ELR (cell line): ENCODE results near the gene TIAM2.
A peak's percentile ranks its signal among the peaks of the same experiment; 100 is the strongest.
"Not testable (repeated sequence)": the region's sequence is repeated elsewhere in the genome, so short reads cannot be mapped to it uniquely, and the experiment has no call there.

Experiments used
- DNase-seq: peaks from one replicate; pipeline ENCODE4 v3.0.0-alpha.2; 2015; ENCODE audit warnings: low read depth

Gene TIAM2

GRCh38 chr6:155200012-155200411, 204.9 kb downstream of the TIAM2 start:
- peak; percentile 68 for DNase-seq

DNA sequence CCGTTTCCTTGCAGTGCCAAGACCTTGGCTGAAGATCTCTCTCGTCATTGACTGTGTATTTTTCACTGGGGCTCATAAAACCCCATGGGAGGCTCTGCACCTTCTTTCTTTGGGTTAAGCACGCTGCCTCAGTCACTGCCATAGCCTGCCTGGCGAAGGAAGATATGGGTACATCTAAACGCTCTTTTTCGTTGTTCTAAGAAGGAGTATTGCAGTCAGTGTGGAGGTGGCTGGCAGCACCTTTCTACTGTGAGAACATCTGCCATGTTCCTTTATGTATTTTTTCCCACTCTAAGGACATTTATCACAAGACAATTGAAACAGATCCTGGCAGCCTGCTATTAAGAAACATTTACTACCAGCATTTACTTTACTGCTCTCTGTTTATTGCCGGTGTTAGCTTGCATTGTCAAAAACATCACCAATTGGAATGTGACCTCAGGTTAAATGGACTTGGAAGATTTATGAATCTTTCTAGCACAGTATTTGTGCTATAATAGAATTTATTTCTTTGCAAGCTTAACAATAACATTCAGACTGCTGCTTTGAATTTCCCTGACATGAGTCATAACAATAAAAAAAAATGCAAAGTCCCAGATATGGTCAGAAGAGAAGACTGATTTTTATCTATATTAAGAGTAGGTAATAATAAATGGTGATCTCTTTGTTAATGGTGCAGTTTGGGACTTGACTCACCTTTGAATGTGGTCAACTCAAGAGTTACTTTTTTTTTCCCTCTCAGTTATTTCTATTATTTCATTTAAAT, 206.5 kb downstream of the TIAM2 start:
- peak; percentile 92 for DNase-seq

DNA sequence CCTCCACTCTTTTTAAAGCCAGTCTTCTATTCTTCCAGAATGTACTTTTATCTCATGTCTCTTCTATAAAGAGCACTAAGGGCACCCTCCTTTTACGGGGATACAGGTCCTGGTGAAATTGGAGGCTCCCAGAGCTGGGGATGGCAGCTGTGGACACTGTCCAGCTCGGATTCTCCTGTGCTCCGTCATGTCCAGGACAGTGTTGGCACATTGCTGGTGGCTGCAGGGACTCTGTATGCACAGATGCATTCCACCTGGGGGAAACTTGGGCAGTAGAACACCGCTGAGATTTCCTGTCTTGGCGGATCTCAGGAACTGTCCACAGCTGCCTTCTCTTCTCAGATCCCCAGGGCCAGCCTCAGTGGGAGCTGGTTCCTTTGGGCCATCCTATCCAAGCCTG, 212.1 kb downstream of the TIAM2 start:
- DNase-seq = no peak

DNA sequence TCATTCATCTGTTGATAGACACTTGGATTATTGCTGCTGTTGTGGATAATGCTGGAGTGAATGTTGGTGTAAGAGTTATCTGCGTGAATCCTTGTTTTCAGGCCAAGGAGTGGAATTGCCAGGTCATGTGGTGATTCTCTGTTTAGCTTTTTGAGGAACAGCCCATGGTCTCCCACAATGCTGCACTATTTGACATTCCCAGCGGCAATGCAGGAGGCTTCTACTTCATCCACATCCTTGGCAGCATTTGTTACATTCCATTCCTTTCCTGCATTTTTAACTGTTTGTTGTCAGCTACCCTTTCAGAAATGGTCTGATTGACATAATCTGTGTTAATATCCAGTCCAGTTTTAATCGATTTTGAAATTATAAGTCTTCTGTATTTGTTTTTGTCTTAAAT, 217.0 kb downstream of the TIAM2 start:
- DNase-seq = no peak

DNA sequence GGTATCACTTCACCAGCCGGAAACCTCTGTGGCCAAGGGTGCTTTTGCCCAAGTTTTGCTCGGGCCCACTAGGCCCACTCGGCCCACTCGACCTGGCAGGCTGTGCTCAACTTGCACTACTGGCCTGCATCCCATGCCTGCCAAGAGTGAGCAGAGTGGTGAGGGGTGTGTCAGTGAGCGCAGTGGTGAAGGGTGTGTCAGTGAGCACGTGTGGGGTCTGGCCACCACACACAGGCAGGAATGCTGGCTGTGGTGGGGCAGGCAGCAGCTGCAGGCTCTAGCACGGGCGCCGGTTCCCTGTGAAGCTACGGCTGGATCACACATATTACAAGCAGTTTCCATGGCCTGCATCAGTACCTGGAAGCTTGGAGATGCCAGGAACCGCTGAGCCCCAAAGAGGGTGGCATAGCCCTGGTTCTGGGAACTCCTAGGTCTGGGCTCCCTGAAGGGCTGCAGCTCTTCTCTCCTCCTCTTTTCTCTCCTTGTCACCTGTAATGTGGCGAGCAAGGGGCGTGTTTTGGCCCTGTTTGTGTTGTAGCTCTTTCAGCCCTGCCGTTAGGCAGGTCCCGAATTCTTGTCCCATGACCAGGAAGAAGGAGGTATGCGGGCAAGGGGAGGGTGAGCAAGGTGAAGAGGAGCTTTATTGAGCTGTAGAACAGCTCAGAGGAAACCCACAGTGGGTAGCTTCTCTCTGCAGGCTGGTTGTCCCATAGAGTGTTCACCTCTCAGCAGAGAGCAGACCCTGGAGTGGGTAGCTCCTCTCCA, 217.7 kb downstream of the TIAM2 start:
- DNase-seq = no peak

GRCh38 chr6:155213611-155214372, 218.7 kb downstream of the TIAM2 start:
- no peak for DNase-seq

GRCh38 chr6:155215906-155216305, 220.8 kb downstream of the TIAM2 start:
- no peak for DNase-seq

DNA sequence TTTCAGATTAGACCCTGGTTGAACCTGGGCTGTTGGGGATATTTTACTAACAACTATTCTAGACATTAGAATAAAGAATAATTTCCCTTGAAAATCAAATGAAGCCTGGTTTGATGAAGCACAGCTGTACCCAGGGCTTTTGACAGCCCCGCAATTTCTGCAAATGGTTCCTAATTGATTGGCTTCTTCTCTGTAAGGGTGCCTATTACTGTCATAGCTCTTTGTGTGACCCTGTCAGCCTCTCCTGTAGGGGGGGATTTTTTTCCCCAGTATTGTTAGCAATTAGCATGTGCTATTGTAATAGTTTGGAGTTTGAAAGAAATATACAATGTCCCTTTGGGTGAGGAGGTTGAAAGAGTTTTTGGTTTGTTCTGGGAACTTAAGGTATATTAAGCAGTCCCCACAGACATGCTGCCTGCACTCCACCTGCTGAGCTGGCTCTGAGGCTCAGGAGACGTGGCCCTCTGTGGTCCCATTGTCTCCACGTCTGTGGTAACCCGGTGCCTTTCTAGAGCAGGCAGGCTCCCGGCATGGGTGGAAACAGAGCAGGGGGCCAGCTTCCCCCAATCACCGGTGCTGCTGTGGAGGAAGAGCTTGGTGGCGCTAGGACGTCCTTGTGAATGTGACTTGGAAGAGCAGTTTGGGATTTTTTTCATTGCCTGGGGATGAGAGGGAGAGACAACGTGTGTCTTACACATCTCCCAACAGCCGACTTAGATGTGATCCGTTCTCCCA, 221.4 kb downstream of the TIAM2 start:
- DNase-seq = no peak

- not testable (repeated sequence) for DNase-seq
These were observed 223.6 kb downstream of the TIAM2 start for GRCh38 chr6:155218711-155219110.

GRCh38 chr6:155219299-155219698, 224.2 kb downstream of the TIAM2 start:
- DNase-seq = no peak

DNA sequence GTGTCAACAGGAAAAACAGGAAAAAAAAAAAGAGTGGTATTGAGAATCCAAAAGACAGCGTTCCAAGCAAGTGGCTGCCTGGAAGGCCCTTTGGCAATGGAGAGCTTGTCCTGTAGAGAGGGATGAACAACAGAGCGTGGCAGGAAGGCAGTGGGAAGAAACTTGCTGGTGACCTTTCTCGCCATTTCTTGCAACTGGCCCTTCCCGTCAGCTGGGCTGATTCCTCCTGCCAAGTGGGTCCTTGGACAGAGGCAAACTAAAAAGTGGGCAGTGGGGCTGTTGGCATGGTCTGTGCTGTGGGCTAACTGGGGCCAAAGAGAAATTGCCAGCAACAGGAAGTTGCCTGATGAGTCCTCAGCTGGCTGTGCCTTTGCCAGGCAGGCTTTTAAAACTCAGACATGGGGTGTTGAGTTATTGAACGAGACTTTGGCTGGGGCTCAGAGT, 224.8 kb downstream of the TIAM2 start:
- no peak for DNase-seq

DNA sequence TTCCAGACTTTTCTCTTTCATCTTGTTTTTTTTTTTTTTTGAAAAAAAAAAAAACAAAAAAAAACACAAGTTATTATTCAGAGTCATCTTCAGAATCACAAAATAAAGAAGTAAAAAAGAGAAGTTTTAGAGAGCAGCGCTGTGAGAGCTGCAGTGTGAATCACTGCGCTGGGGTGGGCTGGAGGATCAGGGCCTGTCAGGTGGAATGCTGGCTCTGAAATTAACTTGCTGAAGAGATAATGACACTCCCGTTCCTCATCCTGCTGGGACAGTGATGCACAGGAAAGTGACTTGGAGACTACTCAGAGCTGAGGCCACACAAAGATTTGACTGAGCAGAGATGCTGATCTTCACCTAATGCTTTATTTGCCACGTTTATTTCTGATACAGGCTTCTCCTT, 226.0 kb downstream of the TIAM2 start:
- DNase-seq = no peak

- no peak for DNase-seq
These were observed 227.4 kb downstream of the TIAM2 start for GRCh38 chr6:155222506-155222905.

DNA sequence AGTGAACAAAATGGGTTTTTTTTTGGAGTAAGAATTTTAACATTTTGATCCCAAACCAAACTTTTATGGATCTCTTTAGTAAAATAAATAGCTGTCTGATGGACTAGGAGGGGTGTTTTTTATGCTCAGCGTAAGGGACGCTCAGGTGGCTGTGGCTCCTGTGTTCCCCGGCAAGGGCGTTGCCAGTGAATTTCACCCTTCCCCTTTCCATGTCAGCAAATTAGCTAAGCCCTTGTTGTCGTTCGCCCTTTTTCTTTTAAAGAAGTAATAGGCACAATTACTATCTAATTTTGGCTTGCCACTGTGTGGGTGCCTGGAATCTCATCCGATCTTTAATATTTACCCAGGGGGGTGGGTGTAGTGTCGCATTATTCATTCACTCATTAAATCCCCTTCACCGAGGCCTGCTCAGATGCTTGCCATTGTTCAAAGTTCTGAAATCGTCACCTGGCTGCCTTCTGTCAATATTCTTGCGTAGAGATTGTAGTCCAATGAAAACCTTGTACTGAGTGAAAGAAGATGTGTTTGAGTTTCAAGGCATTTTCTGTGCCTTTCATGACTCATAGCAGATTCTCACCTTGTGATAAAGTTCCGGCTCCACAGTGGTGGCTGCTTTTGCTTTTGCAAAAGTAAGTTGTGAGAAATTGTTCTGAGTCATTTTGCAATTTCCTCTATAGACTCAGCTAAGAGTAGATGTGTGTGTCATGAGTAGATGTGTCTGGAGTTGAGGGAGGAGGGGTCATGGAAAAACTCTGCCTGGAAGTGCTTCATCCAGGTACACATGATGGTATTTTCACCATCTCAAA, 228.7 kb downstream of the TIAM2 start:
- peak; percentile 96 for DNase-seq

- no peak for DNase-seq
These were observed 229.5 kb downstream of the TIAM2 start for GRCh38 chr6:155224618-155225017.

DNA sequence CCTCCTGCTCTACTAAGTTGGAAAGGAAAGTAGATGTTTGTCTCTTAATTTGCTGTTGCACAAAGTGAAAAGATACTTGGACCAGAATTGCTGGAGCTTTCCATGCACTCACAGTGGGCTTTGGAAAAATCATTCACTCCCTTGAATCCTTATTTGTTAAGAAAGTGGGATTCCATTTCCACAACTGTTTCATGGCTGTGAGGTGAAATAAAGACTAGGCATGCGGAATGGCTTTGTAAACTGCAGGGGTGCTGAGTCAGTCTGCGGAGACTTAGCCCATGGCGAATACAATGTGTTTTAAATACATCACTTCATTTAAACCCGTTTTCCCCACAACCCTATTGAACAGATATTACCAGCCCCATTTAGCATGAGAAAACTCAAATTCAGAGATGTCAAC, 231.9 kb downstream of the TIAM2 start:
- no peak for DNase-seq

GRCh38 chr6:155228546-155229166, 233.5 kb downstream of the TIAM2 start:
- no peak for DNase-seq

DNA sequence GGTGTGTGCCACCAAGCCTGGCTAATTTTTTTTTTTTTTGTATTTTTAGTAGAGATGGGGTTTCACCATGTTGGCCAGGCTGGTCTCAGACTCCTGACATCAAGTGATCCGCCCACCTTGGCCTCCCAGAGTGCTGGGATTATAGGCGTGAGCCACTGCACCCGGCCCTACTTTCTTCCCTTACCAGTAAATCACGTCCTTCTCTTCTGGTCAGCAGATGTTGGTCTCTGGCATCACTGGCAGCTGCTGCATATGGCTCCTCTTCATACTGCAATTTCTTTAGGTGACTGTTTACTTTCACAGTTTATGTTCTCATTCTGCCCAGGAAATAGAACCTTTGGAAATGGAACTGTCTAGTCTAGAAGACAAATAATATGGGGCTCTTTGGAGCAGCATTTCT, 235.9 kb downstream of the TIAM2 start:
- not testable (repeated sequence) for DNase-seq

DNA sequence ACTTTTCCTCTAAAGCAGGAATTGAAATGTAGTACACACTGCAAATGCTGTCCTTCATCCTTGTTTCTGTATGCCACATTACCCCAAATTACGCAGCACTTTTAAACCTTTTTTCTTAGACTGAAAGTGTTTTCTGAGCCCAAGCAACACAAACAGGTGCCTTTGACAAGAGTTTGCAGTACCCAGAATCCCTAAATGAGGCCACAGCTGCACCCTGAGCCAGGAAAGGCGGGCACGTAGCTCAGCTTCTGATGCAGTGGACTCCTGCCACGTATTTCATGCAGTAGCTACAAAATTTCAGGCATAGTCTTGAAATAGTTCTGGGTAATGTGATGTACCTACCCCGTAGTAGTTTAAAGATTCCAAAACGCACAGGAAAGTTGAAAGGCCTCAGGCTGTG, 237.7 kb downstream of the TIAM2 start:
- no peak for DNase-seq

DNA sequence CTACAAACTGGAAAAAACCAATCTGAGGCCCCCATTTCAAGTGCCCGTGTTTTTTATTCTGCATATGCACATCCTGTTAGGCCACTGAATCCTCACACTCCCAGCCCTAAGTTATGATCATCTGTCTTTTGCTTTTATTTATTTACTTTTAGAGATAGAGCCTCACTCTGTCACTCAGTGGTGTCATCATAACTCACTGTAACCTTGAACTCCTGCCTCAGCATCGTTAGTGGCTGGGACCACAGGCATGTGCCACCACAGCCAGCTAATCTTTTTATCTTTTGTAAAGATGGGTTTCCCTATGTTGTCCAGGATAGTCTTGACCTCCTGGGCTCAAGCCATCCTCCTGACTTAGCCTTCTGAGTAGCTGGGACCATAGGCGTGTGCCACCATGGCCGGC, 239.1 kb downstream of the TIAM2 start:
- no peak for DNase-seq

DNA sequence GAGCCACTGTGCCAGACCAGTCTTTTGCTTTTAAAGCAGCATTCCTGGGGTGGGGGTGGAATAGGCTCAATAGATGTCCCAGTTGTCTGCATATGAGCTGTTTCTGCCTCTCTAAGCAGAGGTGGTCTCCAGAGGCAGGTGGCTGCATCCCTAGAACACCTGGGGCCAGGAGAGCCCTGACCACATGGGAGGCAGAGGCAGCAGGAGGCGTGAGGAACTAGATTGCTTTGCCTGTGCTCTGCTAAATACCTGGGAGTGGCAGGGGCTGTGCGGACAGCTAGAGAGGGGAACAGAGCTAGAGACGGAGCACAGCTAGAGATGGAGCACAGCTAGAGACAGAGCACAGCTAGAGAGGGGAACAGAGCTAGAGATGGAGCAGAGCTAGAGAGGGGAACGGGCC, 239.6 kb downstream of the TIAM2 start:
- no peak for DNase-seq
